Endothelial cell of umbilical vein (primary cell): ENCODE data around the gene SFMBT2. TPM values are rescaled to one million over a fixed set of nuclear protein-coding genes. Genes with fewer than 3 reads are reported as not detected.

Source experiments
- BruUV-seq: library from RNA; stranded (reverse); fragments of 400-500 nt; replicated peaks from 2 replicates; lab custom pipeline; 2021; lab: Mats Ljungman, UMichigan
- CTCF ChIA-PET: fragments of 300-600, 350-600 bp; sonication (Branson Sonifier 250); formaldehyde crosslinking; loops from one replicate; lab custom pipeline; 2021; ENCODE audit warnings: antibody characterized with exemption, inconsistent platforms; lab: Charles Lee
- POLR2A ChIA-PET: fragments of 300-600, 350-600 bp; sonication (Branson Sonifier 250); formaldehyde crosslinking; loops from one replicate; lab custom pipeline; 2021; ENCODE audit warnings: antibody characterized with exemption, inconsistent platforms; lab: Charles Lee
- DNase-seq: peaks from one replicate; pipeline ENCODE4 v3.0.0-alpha.2; 2011; ENCODE audit warnings: low read depth, low spot score
- FAIRE-seq: peaks from 2 replicates; lab custom pipeline; 2011; peaks lifted over from hg19 to GRCh38; lab: Jason Lieb, UNC
- H2AFZ ChIP-seq: 2 replicates; pipeline ENCODE4 v1.6.0; 2012; ENCODE audit warnings: low read depth, low read length, control low read depth, inconsistent platforms
- H3K27ac ChIP-seq: 2 replicates; pipeline ENCODE4 v1.5.1; 2011; ENCODE audit warnings: low read depth, mild to moderate bottlenecking, control low read depth, low read length, moderate library complexity; ENCODE audit not compliant: insufficient read depth
- H3K27me3 ChIP-seq, 2 experiments: 2 replicates each; pipeline versions ENCODE4 v1.6.0 to v1.6.1; 2011; ENCODE audit warnings: low read length in 2 of 2, mixed read lengths in 1 of 2; ENCODE audit not compliant: control insufficient read depth in 2 of 2, insufficient read depth in 2 of 2
- H3K36me3 ChIP-seq, 2 experiments: 2 replicates in 1 of 2; 3 replicates in 1 of 2; pipeline ENCODE4 v1.5.1; 2011; ENCODE audit warnings: low read length in 2 of 2, mild to moderate bottlenecking in 1 of 2, moderate library complexity in 1 of 2; ENCODE audit not compliant: control insufficient read depth in 2 of 2, insufficient read depth in 2 of 2; ENCODE audit errors: extremely low read depth in 1 of 2
- H3K4me1 ChIP-seq: 3 replicates; pipeline ENCODE4 v1.5.1; 2011; ENCODE audit warnings: mild to moderate bottlenecking, low read length; ENCODE audit not compliant: control insufficient read depth, insufficient read depth; ENCODE audit errors: extremely low read depth
- H3K4me2 ChIP-seq: 2 replicates; pipeline ENCODE4 v1.6.1; 2011; ENCODE audit warnings: low read length, control low read depth, mixed read lengths; ENCODE audit not compliant: insufficient read depth
- H3K4me3 ChIP-seq, 3 experiments: fragments of 200-600 bp in 1 of 3; sonication (generic), shearing (Covaris generic) in 1 of 3; replicated peaks in 1 of 3; 2 replicates each; pipeline ENCODE4 v1.5.1; 2011 to 2016; ENCODE audit warnings: control low read depth in 3 of 3, low read length in 3 of 3, mild to moderate bottlenecking in 2 of 3, inconsistent platforms in 1 of 3, low read depth in 1 of 3, moderate library complexity in 1 of 3; ENCODE audit not compliant: insufficient read depth in 1 of 3
- H3K79me2 ChIP-seq: 2 replicates; pipeline ENCODE4 v1.6.0; 2012; ENCODE audit warnings: low read length, inconsistent platforms; ENCODE audit not compliant: control insufficient read depth, insufficient read depth
- H3K9ac ChIP-seq: replicated peaks from 2 replicates; pipeline ENCODE3; 2011; ENCODE audit warnings: low read length, control low read depth; ENCODE audit not compliant: insufficient read depth; ENCODE audit errors: extremely low read depth
- H3K9me1 ChIP-seq: replicated peaks from 3 replicates; pipeline ENCODE4 v1.6.0; 2011; ENCODE audit warnings: mild to moderate bottlenecking, low read length; ENCODE audit not compliant: control insufficient read depth, insufficient read depth; ENCODE audit errors: extremely low read depth
- H3K9me3 ChIP-seq: replicated peaks from 2 replicates; pipeline ENCODE4 v1.5.1; 2012; ENCODE audit warnings: low read length, inconsistent platforms; ENCODE audit not compliant: control insufficient read depth, insufficient read depth
- H4K20me1 ChIP-seq: replicated peaks from 2 replicates; pipeline ENCODE3; 2011; ENCODE audit warnings: mild to moderate bottlenecking, low read length; ENCODE audit not compliant: control insufficient read depth, insufficient read depth; ENCODE audit errors: extremely low read depth
- CTCF ChIP-seq, 2 donors: IDR thresholded peaks; 1 replicate in 1 of 2; 2 replicates in 1 of 2; pipeline ENCODE4 v1.5.1; 2011; ENCODE audit warnings: low read length in 2 of 2, mild to moderate bottlenecking in 2 of 2, moderate library complexity in 2 of 2, control low read depth in 1 of 2, inconsistent platforms in 1 of 2, low read depth in 1 of 2; ENCODE audit not compliant: insufficient read depth in 1 of 2; ENCODE audit errors: extremely low read depth in 1 of 2
- EZH2 ChIP-seq: IDR thresholded peaks from 2 replicates; pipeline ENCODE4 v1.6.1; 2012; ENCODE audit warnings: borderline replicate concordance, low read depth, mild to moderate bottlenecking, moderate library complexity, low read length, inconsistent platforms; ENCODE audit not compliant: severe bottlenecking
- FOS ChIP-seq: IDR thresholded peaks from 2 replicates; pipeline ENCODE4 v1.6.1; 2011; ENCODE audit warnings: mild to moderate bottlenecking, low read length, moderate library complexity, borderline replicate concordance; ENCODE audit not compliant: insufficient read depth
- GATA2 ChIP-seq: IDR thresholded peaks from 2 replicates; pipeline ENCODE4 v1.7.0; 2011; ENCODE audit warnings: low read depth, mild to moderate bottlenecking, moderate library complexity, mixed read lengths, low read length; ENCODE audit not compliant: insufficient read length, insufficient read depth
- JUN ChIP-seq: IDR thresholded peaks from 2 replicates; pipeline ENCODE4 v1.6.1; 2011; ENCODE audit warnings: borderline replicate concordance, low read depth; ENCODE audit not compliant: insufficient read length, insufficient read depth
- MAX ChIP-seq: IDR thresholded peaks from 2 replicates; pipeline ENCODE4 v1.6.1; 2011; ENCODE audit not compliant: insufficient read depth, insufficient read length
- MYC ChIP-seq: IDR thresholded peaks from one replicate; pipeline ENCODE4 v1.6.1; 2011; ENCODE audit warnings: mild to moderate bottlenecking, low read depth, low read length
- POLR2A ChIP-seq: IDR thresholded peaks from 2 replicates; pipeline ENCODE4 v1.6.1; 2012; ENCODE audit warnings: low read depth, mild to moderate bottlenecking, control low read depth, low read length
- dilution Hi-C: fragments of 300-500 bp; cut with MboI; formaldehyde crosslinking; loops from one replicate; pipeline ENCODE4 v1.15.0; 2019; ENCODE audit warnings: low sequenced_read_pairs; ENCODE audit not compliant: extremely low pct_ligation_motif_present
- intact Hi-C: fragments of 100-400 bp; cut with micrococcal nuclease; formaldehyde crosslinking; loops from one replicate; pipeline ENCODE4 v1.10.0; 2022
- polyA plus RNA-seq, 4 experiments: library from polyadenylated mRNA; depleted of rRNA in 3 of 4; stranded (reverse) in 3 of 4; unstranded in 1 of 4; fragments of >200 nt; gene quantifications; 2 replicates each; pipeline versions ENCODE4 v1.2.1 to v1.2.3, GENCODE V29; 2011 to 2012; ENCODE audit warnings: missing spikeins in 1 of 4
- total RNA-seq: library from RNA; stranded (reverse); gene quantifications from 2 replicates; pipeline ENCODE4 v1.2.3, GENCODE V29; 2021

Gene SFMBT2
- total and polyA plus RNA-seq, 2 donors (not counting 3 experiments of a cell fraction or from before 2014, with no cell fraction given), result 0.14 to 0.64 TPM

GRCh38 chr10:7363700-7364099 is 47.1 kb downstream of the SFMBT2 start:
- dilution Hi-C loops, result no loop called here
- H4K20me1 ChIP-seq, result no peaks in the 10 kb centered on the region
- no peaks in the 10 kb centered on the region for H3K4me1 ChIP-seq

More at GRCh38 chr10:7363700-7364099, 47.1 kb downstream of the SFMBT2 start:
- Histone ChIP-seq H3K9me1 (no peaks in the 10 kb centered on the region), H3K79me2 (no peaks in the 10 kb centered on the region), H3K4me2 (no peak overlapping the region), H2AFZ (no peak overlapping the region), H3K36me3 (no peaks in the 10 kb centered on the region), H3K27ac (no peak overlapping the region), H3K4me3 (no peak overlapping the region), H3K27me3 (no peaks in the 10 kb centered on the region), H3K9me3 (no peaks in the 10 kb centered on the region), H3K9ac (no peak overlapping the region)
- DNase-seq, result no peak
- ChIA-PET CTCF (no interaction called here), POLR2A (no interaction called here)
- BruUV-seq, result no TSS peak
- no peak for TF ChIP-seq MYC
- no peak for TF ChIP-seq CTCF (IDR thresholded peaks at IDR 0.05; ENCODE audit: extremely low read depth in 1 of 2, insufficient read depth in 1 of 2, low read depth in 1 of 2, low read length in 2 of 2)
- no peak for TF ChIP-seq POLR2A
- TF ChIP-seq EZH2, result no peak
- TF ChIP-seq MAX, result no peak
- no peak for TF ChIP-seq GATA2
- no peak for TF ChIP-seq FOS
- no peak for TF ChIP-seq JUN
- intact Hi-C loops, result no loop called here
- no peak for FAIRE-seq
